ENCODE results near the gene TUBA3E.
"Not testable (repeated sequence)": the region's sequence is repeated elsewhere in the genome, so short reads cannot be mapped to it uniquely, and the experiment has no call there.

DNA sequence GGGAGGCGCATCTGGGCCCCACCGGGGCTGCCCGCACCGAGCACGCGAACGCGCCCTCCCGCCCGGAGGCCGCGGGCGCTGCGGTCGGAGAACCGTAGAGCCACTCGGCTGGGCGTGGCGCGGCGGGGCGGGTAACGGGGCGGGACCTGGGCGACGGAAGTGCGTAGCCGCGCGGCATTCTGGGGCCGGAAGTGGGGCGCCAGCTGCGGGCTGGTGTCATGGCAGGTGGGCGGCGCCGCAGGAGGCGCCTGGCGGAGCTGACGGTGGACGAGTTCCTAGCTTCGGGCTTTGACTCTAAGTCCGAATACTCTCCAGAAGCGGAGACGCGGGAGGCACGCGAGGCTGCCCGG is 30.9 kb upstream of the TUBA3E start:
- TF ChIP-seq, protein P1, sequence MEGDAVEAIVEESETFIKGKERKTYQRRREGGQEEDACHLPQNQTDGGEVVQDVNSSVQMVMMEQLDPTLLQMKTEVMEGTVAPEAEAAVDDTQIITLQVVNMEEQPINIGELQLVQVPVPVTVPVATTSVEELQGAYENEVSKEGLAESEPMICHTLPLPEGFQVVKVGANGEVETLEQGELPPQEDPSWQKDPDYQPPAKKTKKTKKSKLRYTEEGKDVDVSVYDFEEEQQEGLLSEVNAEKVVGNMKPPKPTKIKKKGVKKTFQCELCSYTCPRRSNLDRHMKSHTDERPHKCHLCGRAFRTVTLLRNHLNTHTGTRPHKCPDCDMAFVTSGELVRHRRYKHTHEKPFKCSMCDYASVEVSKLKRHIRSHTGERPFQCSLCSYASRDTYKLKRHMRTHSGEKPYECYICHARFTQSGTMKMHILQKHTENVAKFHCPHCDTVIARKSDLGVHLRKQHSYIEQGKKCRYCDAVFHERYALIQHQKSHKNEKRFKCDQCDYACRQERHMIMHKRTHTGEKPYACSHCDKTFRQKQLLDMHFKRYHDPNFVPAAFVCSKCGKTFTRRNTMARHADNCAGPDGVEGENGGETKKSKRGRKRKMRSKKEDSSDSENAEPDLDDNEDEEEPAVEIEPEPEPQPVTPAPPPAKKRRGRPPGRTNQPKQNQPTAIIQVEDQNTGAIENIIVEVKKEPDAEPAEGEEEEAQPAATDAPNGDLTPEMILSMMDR (conservative IDR thresholded peaks at IDR 0.05): not testable (repeated sequence)
- TF ChIP-seq ZFX (IDR thresholded peaks at IDR 0.05): not testable (repeated sequence)
